Uterus (tissue), 4 donors: ENCODE data around the gene MEGF8. TPM values are rescaled to one million over a fixed set of nuclear protein-coding genes. Genes with fewer than 3 reads are reported as not detected.

ENCODE experiments used
- DNase-seq, 2 donors: peaks; one replicate each; pipeline ENCODE4 v3.0.0-alpha.2; 2019 to 2020
- H3K27ac ChIP-seq, 2 donors: fragments of 200-600 bp; sonication (generic); 1 replicate in 1 of 2; 2 replicates in 1 of 2; pipeline ENCODE4 v1.5.1; 2016 to 2018
- H3K27me3 ChIP-seq, 2 donors: fragments of 200-600 bp; sonication (generic); one replicate each; pipeline ENCODE4 v1.5.1; 2018 to 2019; ENCODE audit warnings: control low read depth in 1 of 2
- H3K36me3 ChIP-seq, 2 donors: fragments of 200-600 bp; sonication (generic); one replicate each; pipeline ENCODE4 v1.5.1; 2019; ENCODE audit warnings: control low read depth in 1 of 2
- H3K4me1 ChIP-seq, 2 donors: fragments of 200-600 bp; sonication (generic); one replicate each; pipeline ENCODE4 v1.5.1; 2018 to 2019; ENCODE audit warnings: control low read depth in 1 of 2
- H3K4me3 ChIP-seq, 2 donors: fragments of 200-600 bp; sonication (generic); 1 replicate in 1 of 2; 2 replicates in 1 of 2; pipeline ENCODE4 v1.5.1; 2018 to 2019; ENCODE audit warnings: mild to moderate bottlenecking in 1 of 2
- H3K9me3 ChIP-seq, 2 donors: fragments of 200-600 bp; sonication (generic); one replicate each; pipeline ENCODE4 v1.5.1; 2019; ENCODE audit warnings: control low read depth in 1 of 2
- CTCF ChIP-seq, 4 experiments: fragments of 200-600 bp in 2 of 4; fragments of 450-650 bp in 2 of 4; sonication (generic) in 2 of 4; IDR thresholded peaks; one replicate each; pipeline ENCODE4 v1.5.1; 2016 to 2019; ENCODE audit warnings: antibody characterized with exemption in 4 of 4, mild to moderate bottlenecking in 2 of 4, moderate library complexity in 1 of 4
- POLR2A ChIP-seq, 2 donors: fragments of 450-650 bp; IDR thresholded peaks; one replicate each; pipeline ENCODE4 v1.6.1; 2016; ENCODE audit warnings: antibody characterized with exemption in 2 of 2, mild to moderate bottlenecking in 1 of 2, moderate library complexity in 1 of 2
- intact Hi-C: fragments of 100-400 bp; cut with DNase I; formaldehyde crosslinking; loops from one replicate; pipeline ENCODE4 v1.15.1; 2023; ENCODE audit warnings: low total_unique reads
- total RNA-seq, 4 donors: library from RNA; depleted of rRNA in 3 of 4; stranded (reverse); fragments of >200 nt in 3 of 4; gene quantifications; one replicate each; pipeline versions ENCODE4 v1.1.0 to v1.2.4, GENCODE V29; 2014 to 2023
- donor health status: DM: yes; HTN: yes; CAD: no.

The MEGF8 gene
- total RNA-seq, 4 donors from 2014 or later, result 3.6 to 30.0 (median 19.1) TPM

- peaks cover 0 to 6% of the 10 kb centered on the region in 2 donors for H3K4me1 ChIP-seq
- no peak overlapping the region for H3K4me3 ChIP-seq
- intact Hi-C loops, result no loop called here
- peak in 1 of 2 donors; percentile 60 for DNase-seq
- peak overlapping the region; percentile 50 to 60 for H3K27ac ChIP-seq
- TF ChIP-seq POLR2A (IDR thresholded peaks at IDR 0.05) (no peak), CTCF (IDR thresholded peaks at IDR 0.05) (no peak)
- H3K9me3 ChIP-seq, result no peaks in the 10 kb centered on the region
- no peaks in the 10 kb centered on the region for H3K27me3 ChIP-seq
- H3K36me3 ChIP-seq, result no peaks in the 10 kb centered on the region
Observed at GRCh38 chr19:42421591-42422031, 96.2 kb downstream of the MEGF8 start.

GRCh38 chr19:42422092-42422900, 96.9 kb downstream of the MEGF8 start:
- Histone ChIP-seq H3K27ac (peak overlapping the region; percentile 50 to 60), H3K27me3 (no peaks in the 10 kb centered on the region), H3K4me1 (peaks cover 0 to 6% of the 10 kb centered on the region in 2 donors), H3K36me3 (no peaks in the 10 kb centered on the region), H3K4me3 (peak overlapping the region; percentile 37 to 51), H3K9me3 (no peaks in the 10 kb centered on the region)
- intact Hi-C loops, result no loop called here
- no peak for TF ChIP-seq POLR2A (IDR thresholded peaks at IDR 0.05)
- TF ChIP-seq CTCF (IDR thresholded peaks at IDR 0.05), result no peak
- no peak for DNase-seq

GRCh38 chr19:42422901-42423461, 97.5 kb downstream of the MEGF8 start:
- peak overlapping the region; percentile 45 to 60 for H3K27ac ChIP-seq
- no peak for TF ChIP-seq POLR2A (IDR thresholded peaks at IDR 0.05)
- TF ChIP-seq CTCF (IDR thresholded peaks at IDR 0.05), result no peak
- H3K27me3 ChIP-seq, result no peaks in the 10 kb centered on the region
- no peaks in the 10 kb centered on the region for H3K9me3 ChIP-seq
- H3K4me3 ChIP-seq, result peak overlapping the region; percentile 37 to 51
- no peak for DNase-seq
- intact Hi-C loops, result no loop called here
- H3K4me1 ChIP-seq, result peaks cover 0 to 6% of the 10 kb centered on the region in 2 donors
- H3K36me3 ChIP-seq, result no peaks in the 10 kb centered on the region

GRCh38 chr19:42423462-42424344, 98.3 kb downstream of the MEGF8 start:
- Histone ChIP-seq H3K27me3 (no peaks in the 10 kb centered on the region), H3K27ac (peak overlapping the region; percentile 45 to 60), H3K4me3 (peak overlapping the region; percentile 37 to 51), H3K4me1 (peaks cover 0 to 6% of the 10 kb centered on the region in 2 donors), H3K36me3 (no peaks in the 10 kb centered on the region), H3K9me3 (no peaks in the 10 kb centered on the region)
- intact Hi-C loops, result no loop called here
- DNase-seq, result peak; percentile 69 to 84
- no peak for TF ChIP-seq CTCF (IDR thresholded peaks at IDR 0.05)
- peak; percentile 46 to 61 for TF ChIP-seq POLR2A (IDR thresholded peaks at IDR 0.05)
